Epithelial cell of esophagus (primary cell): ENCODE data around the gene AACS.

Experiments used
- DNase-seq: peaks from one replicate; pipeline ENCODE4 v3.0.0; 2010; ENCODE audit warnings: low read depth
- H3K4me3 ChIP-seq: 2 replicates; pipeline ENCODE4 v1.5.1; 2011; ENCODE audit warnings: mild to moderate bottlenecking, low read length, control low read depth
- TF ChIP-seq, protein P1 (sequence below): IDR thresholded peaks from 2 replicates; pipeline ENCODE4 v1.5.1; 2011; ENCODE audit warnings: low read depth, mild to moderate bottlenecking, low read length, control low read depth, inconsistent platforms; ENCODE audit not compliant: insufficient read depth; ENCODE audit errors: missing control alignments

Gene AACS

DNA sequence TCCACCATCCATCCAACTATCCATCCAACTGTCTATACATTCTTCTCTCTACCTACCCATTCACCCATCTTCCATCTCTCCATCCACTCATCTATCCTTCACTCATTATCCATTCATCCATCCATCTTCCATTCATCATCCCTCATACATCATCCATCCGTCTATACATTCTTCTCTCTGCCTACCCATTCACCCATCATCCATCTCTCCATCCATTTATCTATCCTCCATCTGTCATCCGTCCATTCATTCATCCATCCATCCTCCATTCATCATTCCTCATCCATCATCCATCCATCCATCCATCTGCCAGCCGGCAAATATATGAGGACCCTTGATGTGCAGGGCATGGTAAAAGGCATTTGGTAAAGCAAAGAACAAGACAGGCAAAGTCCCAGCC lies 25.2 kb downstream of the AACS start:
- no peak overlapping the region for H3K4me3 ChIP-seq
- no peak for DNase-seq
- TF ChIP-seq, protein P1, sequence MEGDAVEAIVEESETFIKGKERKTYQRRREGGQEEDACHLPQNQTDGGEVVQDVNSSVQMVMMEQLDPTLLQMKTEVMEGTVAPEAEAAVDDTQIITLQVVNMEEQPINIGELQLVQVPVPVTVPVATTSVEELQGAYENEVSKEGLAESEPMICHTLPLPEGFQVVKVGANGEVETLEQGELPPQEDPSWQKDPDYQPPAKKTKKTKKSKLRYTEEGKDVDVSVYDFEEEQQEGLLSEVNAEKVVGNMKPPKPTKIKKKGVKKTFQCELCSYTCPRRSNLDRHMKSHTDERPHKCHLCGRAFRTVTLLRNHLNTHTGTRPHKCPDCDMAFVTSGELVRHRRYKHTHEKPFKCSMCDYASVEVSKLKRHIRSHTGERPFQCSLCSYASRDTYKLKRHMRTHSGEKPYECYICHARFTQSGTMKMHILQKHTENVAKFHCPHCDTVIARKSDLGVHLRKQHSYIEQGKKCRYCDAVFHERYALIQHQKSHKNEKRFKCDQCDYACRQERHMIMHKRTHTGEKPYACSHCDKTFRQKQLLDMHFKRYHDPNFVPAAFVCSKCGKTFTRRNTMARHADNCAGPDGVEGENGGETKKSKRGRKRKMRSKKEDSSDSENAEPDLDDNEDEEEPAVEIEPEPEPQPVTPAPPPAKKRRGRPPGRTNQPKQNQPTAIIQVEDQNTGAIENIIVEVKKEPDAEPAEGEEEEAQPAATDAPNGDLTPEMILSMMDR, result no peak

DNA sequence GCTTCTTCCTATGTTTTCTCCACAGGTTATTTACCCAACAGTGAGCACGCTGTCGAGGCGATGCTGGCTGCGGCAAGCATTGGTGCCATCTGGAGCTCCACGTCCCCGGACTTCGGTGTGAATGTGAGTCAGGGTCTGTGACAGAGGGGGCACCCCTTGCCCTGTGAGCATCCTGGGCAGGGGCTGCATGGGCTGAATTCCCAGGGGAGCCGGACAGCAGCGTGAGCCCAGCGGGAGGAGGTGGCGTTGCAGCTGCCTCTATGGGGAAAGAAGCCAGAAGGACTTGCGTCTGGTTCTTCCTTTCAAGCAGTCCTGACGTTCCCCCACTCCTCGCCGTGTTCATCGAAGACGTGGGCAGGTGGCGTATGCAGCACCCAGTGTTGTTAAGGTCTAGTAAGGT lies 26.2 kb downstream of the AACS start:
- TF ChIP-seq, protein P1, result no peak
- no peak overlapping the region for H3K4me3 ChIP-seq
- no peak for DNase-seq

DNA sequence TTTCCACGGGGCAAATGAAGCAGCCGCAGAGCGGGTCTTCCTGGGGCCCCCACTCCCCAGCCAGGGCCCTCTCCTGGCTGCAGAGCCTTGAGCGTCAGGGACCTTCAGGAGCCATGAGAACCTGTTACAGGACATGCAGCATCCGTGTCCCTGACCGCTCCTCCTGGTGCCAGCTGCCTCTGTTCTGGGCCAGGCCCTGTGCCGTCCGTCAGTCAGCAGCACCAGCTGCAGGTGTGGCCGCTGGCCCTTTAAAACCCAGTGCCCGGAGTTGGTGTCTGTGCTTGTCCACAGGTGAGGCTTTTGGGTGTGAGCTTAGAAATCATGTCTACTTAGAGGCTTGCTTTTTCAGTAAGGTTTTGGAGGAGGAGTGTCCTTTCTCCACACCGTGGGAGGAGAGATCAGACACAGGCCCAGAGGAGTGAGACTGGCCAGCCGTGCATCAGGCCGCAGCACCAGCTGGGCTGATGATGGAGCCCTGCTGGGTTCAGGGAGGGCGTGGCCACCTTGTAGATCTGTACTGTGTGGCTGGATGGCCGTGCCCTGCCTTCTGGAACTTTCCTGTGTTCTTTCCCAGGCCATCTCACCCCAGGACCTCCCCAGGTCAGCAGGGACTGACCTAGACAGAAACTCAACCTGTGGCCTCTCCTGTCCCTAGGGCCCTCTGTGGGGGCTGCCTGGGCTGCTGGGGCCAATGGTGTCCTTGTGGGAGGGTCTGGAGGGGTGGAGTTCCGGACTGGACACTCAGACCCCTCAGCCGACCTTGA lies 27.1 kb downstream of the AACS start:
- no peak overlapping the region for H3K4me3 ChIP-seq
- TF ChIP-seq, protein P1, result no peak
- DNase-seq, result no peak

DNA sequence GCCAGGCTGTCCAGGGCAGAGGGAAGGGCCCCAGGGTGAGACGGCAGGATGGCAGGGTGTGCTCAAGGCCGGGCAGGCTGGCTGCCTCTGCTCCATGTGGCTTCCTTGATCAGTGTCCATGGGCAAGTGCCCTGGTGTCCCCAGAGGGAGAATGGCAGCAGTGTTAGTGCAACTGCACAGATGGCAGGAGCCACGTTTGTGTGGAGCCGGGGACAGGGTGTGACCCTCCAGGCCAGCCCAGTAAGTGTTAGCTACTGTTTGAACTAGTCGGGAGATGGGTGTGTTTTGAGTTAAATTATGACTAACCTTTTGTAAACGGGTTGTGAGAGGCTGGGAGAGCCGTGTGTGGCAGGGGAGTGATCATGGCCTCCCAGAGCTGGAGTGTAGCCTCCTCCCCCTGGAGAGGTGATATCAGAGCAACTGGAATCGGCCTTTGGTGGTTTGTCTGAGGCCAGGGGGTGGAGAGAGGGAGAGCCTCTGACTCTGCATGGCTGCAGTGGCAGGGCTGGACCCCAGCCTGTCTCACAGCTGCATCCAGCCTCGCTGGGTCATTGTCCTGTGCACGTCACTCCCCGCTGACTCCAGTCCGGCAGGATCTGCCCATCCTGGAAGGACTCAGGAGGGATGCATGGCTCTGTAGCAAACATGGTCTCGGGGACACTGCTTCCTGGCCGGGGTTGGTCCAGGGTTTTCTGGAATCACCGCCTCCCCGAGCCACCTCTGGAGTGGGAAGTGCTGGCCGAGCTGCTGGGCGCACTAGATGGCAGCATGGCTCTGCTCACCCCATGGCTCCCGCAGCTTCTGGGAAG lies 27.8 kb downstream of the AACS start:
- H3K4me3 ChIP-seq, result no peak overlapping the region
- TF ChIP-seq, protein P1, result no peak
- peak; percentile 73 for DNase-seq

DNA sequence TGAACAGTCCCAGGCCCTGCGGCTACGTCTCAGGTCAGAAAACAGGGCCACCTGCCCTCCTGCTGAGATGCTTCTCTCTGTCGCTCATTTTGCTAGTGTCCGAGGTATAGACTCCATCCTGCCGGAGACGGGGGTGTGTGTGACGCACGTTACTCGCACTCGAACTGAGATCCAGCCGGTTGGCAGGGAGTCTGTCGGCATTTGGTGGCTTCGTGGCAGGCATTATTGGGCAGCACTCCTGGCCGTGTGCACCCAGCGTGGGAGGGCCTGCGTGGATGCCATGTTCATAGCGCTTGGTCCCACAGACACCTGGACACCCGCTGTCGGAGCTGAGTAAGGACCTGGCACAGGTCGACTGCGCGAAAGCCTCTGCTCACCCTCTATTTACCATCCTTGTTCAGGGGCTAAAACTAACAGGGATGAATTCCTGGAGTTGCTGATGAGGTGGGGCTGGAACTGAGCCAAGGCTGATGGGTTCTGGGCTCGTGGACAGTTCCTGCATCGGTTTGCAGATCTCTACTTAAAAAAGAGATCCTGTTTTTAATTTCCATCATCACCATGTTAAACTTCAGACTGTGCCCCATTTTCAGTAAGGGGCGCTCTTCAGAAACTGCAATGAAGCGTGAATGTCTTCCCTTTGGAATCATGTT lies 28.6 kb downstream of the AACS start:
- TF ChIP-seq, protein P1, result no peak
- no peak overlapping the region for H3K4me3 ChIP-seq
- DNase-seq, result no peak

DNA sequence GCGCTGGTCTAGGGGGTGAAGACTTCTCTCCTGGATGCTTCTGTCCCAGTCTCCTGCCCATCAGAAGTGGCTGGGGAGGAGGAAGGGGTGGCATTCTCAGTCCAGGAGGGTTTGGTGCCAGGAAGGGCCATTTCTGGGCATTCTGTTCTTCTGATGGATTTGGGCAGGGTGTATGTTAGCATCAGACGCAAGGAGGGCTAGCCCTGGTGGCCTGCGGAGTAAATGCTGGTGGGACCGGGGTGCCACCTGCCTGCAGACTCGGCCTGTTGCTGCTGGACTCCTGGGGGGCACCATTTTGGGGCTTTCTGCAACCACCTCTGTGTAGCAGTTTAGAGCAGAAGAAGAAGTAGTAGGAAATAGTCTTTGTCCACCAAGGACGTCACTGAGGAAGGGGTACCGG lies 31.7 kb downstream of the AACS start:
- DNase-seq, result no peak
- H3K4me3 ChIP-seq, result no peak overlapping the region
- TF ChIP-seq, protein P1, result no peak
